Esophagus muscularis mucosa (tissue), 4 donors: ENCODE data around the gene GALR2.

ENCODE experiments used
- CTCF ChIP-seq, 3 experiments: fragments of 200-600 bp in 2 of 3; fragments of 450-650 bp in 1 of 3; sonication (generic) in 2 of 3; IDR thresholded peaks; one replicate each; pipeline ENCODE4 v1.5.1; 2017 to 2019; ENCODE audit warnings: antibody characterized with exemption in 3 of 3, mild to moderate bottlenecking in 2 of 3, moderate library complexity in 1 of 3
- EP300 ChIP-seq: sonication (generic); formaldehyde crosslinking; IDR thresholded peaks from one replicate; pipeline ENCODE4 v1.6.1; 2017; ENCODE audit warnings: antibody characterized with exemption
- POLR2A ChIP-seq: fragments of 450-650 bp; IDR thresholded peaks from one replicate; pipeline ENCODE4 v1.6.1; 2017; ENCODE audit warnings: antibody characterized with exemption, moderate library complexity, mild to moderate bottlenecking, low read depth
- POLR2AphosphoS5 ChIP-seq, 2 donors: sonication (generic); formaldehyde crosslinking; IDR thresholded peaks; one replicate each; pipeline ENCODE4 v1.6.1; 2017; ENCODE audit warnings: antibody characterized with exemption in 2 of 2

- TF ChIP-seq CTCF (IDR thresholded peaks at IDR 0.05) (no peak), POLR2AphosphoS5 (IDR thresholded peaks at IDR 0.05) (no peak), EP300 (no peak), POLR2A (no peak)
Observed at GRCh38 chr17:76033139-76033538, 41.4 kb upstream of the GALR2 start.
